HEK293 (cell line): ENCODE data around the gene CMTM4.

Experiments used
- CTCF ChIA-PET: fragments of 350-600 bp; formaldehyde crosslinking; extraction: SDS; loops from one replicate; lab custom pipeline; 2021; ENCODE audit warnings: antibody characterized with exemption; lab: Yijun Ruan, JAX
- POLR2A ChIA-PET: fragments of 300-600 bp; formaldehyde crosslinking; extraction: SDS; loops from one replicate; lab custom pipeline; 2020; ENCODE audit warnings: antibody characterized with exemption, inconsistent platforms; lab: Yijun Ruan, JAX
- H3K27ac ChIP-seq: fragments of 200-500 bp; sonication (Bioruptor generic); 2 replicates; pipeline ENCODE4 v1.5.1; 2014; ENCODE audit warnings: low read depth, low read length, control low read depth, inconsistent platforms; ENCODE audit errors: extremely low read depth
- H3K36me3 ChIP-seq, 2 experiments: fragments of 200-500 bp in 1 of 2; sonication (Bioruptor generic) in 1 of 2; 1 replicate in 1 of 2; 2 replicates in 1 of 2; pipeline ENCODE4 v1.5.1; 2014 to 2017; ENCODE audit warnings: inconsistent platforms in 2 of 2, low read length in 2 of 2; ENCODE audit not compliant: control insufficient read depth in 2 of 2, insufficient read depth in 1 of 2
- H3K4me1 ChIP-seq: fragments of 200-500 bp; sonication (Bioruptor generic); 2 replicates; pipeline ENCODE4 v1.5.1; 2014; ENCODE audit warnings: mild to moderate bottlenecking, low read length, inconsistent platforms; ENCODE audit not compliant: control insufficient read depth, insufficient read depth
- H3K4me3 ChIP-seq: 2 replicates; pipeline ENCODE4 v1.5.1; 2011; ENCODE audit warnings: low read depth, mild to moderate bottlenecking, control low read depth, low read length, moderate library complexity
- H3K9me3 ChIP-seq: fragments of 200-500 bp; sonication (Bioruptor generic); 2 replicates; pipeline ENCODE4 v1.5.1; 2014; ENCODE audit warnings: low read depth, low read length, inconsistent platforms; ENCODE audit not compliant: control insufficient read depth, insufficient read depth
- GLI4 ChIP-seq: fragments of 450-650 bp; formaldehyde crosslinking; IDR thresholded peaks from 2 replicates; pipeline ENCODE4 v1.5.1; 2016; ENCODE audit warnings: missing biosample characterization, missing genetic modification characterization
- KLF9 ChIP-seq: fragments of 450-650 bp; formaldehyde crosslinking; IDR thresholded peaks from 2 replicates; pipeline ENCODE4 v1.5.1; 2016; ENCODE audit warnings: missing biosample characterization, missing genetic modification characterization, low read depth
- REPIN1 ChIP-seq: fragments of 450-650 bp; formaldehyde crosslinking; IDR thresholded peaks from 2 replicates; pipeline ENCODE4 v1.5.1; 2017; ENCODE audit warnings: missing biosample characterization, missing genetic modification characterization, low read depth
- SALL2 ChIP-seq: fragments of 450-650 bp; formaldehyde crosslinking; IDR thresholded peaks from 2 replicates; pipeline ENCODE4 v1.5.0; 2017; ENCODE audit warnings: missing biosample characterization, mild to moderate bottlenecking, missing genetic modification characterization, borderline replicate concordance
- SP7 ChIP-seq: fragments of 450-650 bp; formaldehyde crosslinking; IDR thresholded peaks from 2 replicates; pipeline ENCODE4 v1.5.1; 2016; ENCODE audit warnings: missing biosample characterization, missing genetic modification characterization
- TCF7L2 ChIP-seq: IDR thresholded peaks from 2 replicates; pipeline ENCODE4 v1.6.1; 2011; ENCODE audit warnings: low read depth, mild to moderate bottlenecking, inconsistent platforms, low read length, moderate library complexity, borderline replicate concordance
- ZBTB7A ChIP-seq: fragments of 450-650 bp; formaldehyde crosslinking; IDR thresholded peaks from 2 replicates; pipeline ENCODE4 v1.5.1; 2016; ENCODE audit warnings: low read depth, missing biosample characterization, missing genetic modification characterization
- ZBTB8A ChIP-seq: fragments of 450-650 bp; formaldehyde crosslinking; IDR thresholded peaks from 2 replicates; pipeline ENCODE4 v1.5.1; 2016; ENCODE audit warnings: missing biosample characterization, missing genetic modification characterization
- ZFP41 ChIP-seq: fragments of 450-650 bp; formaldehyde crosslinking; IDR thresholded peaks from 2 replicates; pipeline ENCODE4 v1.5.1; 2016; ENCODE audit warnings: missing biosample characterization, missing genetic modification characterization, borderline replicate concordance
- ZNF140 ChIP-seq: fragments of 450-650 bp; formaldehyde crosslinking; IDR thresholded peaks from 2 replicates; pipeline ENCODE4 v1.5.1; 2016; ENCODE audit warnings: missing biosample characterization, missing genetic modification characterization
- ZNF2 ChIP-seq: fragments of 450-650 bp; formaldehyde crosslinking; IDR thresholded peaks from 2 replicates; pipeline ENCODE4 v1.5.1; 2016; ENCODE audit warnings: missing biosample characterization, missing genetic modification characterization
- ZNF394 ChIP-seq: fragments of 450-650 bp; formaldehyde crosslinking; IDR thresholded peaks from 2 replicates; pipeline ENCODE4 v1.5.1; 2016; ENCODE audit warnings: missing biosample characterization, missing genetic modification characterization, mild to moderate bottlenecking, moderate library complexity, borderline replicate concordance
- ZNF449 ChIP-seq: fragments of 450-650 bp; formaldehyde crosslinking; IDR thresholded peaks from 2 replicates; pipeline ENCODE4 v1.5.1; 2017; ENCODE audit warnings: missing biosample characterization, mild to moderate bottlenecking, missing genetic modification characterization, moderate library complexity
- ZNF48 ChIP-seq: fragments of 450-650 bp; formaldehyde crosslinking; IDR thresholded peaks from 2 replicates; pipeline ENCODE4 v1.5.1; 2016; ENCODE audit warnings: missing biosample characterization, missing genetic modification characterization
- ZNF518A ChIP-seq: fragments of 450-650 bp; formaldehyde crosslinking; conservative IDR thresholded peaks from 2 replicates; pipeline ENCODE4 v1.5.1; 2016; ENCODE audit warnings: low read depth, missing biosample characterization, missing genetic modification characterization
- ZNF548 ChIP-seq: fragments of 450-650 bp; formaldehyde crosslinking; IDR thresholded peaks from 2 replicates; pipeline ENCODE4 v1.5.1; 2016; ENCODE audit warnings: missing biosample characterization, missing genetic modification characterization
- ZNF610 ChIP-seq: fragments of 450-650 bp; formaldehyde crosslinking; IDR thresholded peaks from 2 replicates; pipeline ENCODE4 v1.5.1; 2016; ENCODE audit warnings: missing biosample characterization, missing genetic modification characterization, borderline replicate concordance
- ZNF624 ChIP-seq: fragments of 450-650 bp; formaldehyde crosslinking; IDR thresholded peaks from 2 replicates; pipeline ENCODE4 v1.5.1; 2017; ENCODE audit warnings: missing biosample characterization, missing genetic modification characterization
- ZNF677 ChIP-seq: fragments of 450-650 bp; IDR thresholded peaks from 2 replicates; pipeline ENCODE4 v1.5.0; 2018; ENCODE audit warnings: missing biosample characterization, mild to moderate bottlenecking, missing genetic modification characterization, moderate library complexity
- ZNF707 ChIP-seq: fragments of 450-650 bp; formaldehyde crosslinking; IDR thresholded peaks from 2 replicates; pipeline ENCODE4 v1.5.1; 2016; ENCODE audit warnings: missing biosample characterization, missing genetic modification characterization
- ZNF768 ChIP-seq: fragments of 450-650 bp; formaldehyde crosslinking; IDR thresholded peaks from 2 replicates; pipeline ENCODE4 v1.5.1; 2018; ENCODE audit warnings: missing biosample characterization, mild to moderate bottlenecking, missing genetic modification characterization
- ZNF785 ChIP-seq: fragments of 450-650 bp; formaldehyde crosslinking; IDR thresholded peaks from 2 replicates; pipeline ENCODE4 v1.5.1; 2016; ENCODE audit warnings: missing biosample characterization, missing genetic modification characterization
- TF ChIP-seq, protein P1 (sequence below): fragments of 450-650 bp; formaldehyde crosslinking; IDR thresholded peaks from 2 replicates; pipeline ENCODE4 v1.5.1; 2016; ENCODE audit warnings: missing biosample characterization, missing genetic modification characterization
- TF ChIP-seq, protein P2 (sequence below): fragments of 450-650 bp; formaldehyde crosslinking; IDR thresholded peaks from 2 replicates; pipeline ENCODE4 v1.5.1; 2016; ENCODE audit warnings: missing biosample characterization, missing genetic modification characterization, low read depth
- TF ChIP-seq, protein P3 (sequence below): fragments of 450-650 bp; formaldehyde crosslinking; IDR thresholded peaks from 2 replicates; pipeline ENCODE4 v1.5.1; 2016; ENCODE audit warnings: missing biosample characterization, missing genetic modification characterization
- TF ChIP-seq, protein P4 (sequence below): fragments of 450-650 bp; formaldehyde crosslinking; IDR thresholded peaks from 2 replicates; pipeline ENCODE4 v1.5.1; 2017; ENCODE audit warnings: missing biosample characterization, missing genetic modification characterization

The CMTM4 gene

GRCh38 chr16:66601471-66601870, 95.1 kb downstream of the CMTM4 start (continued):
- TF ChIP-seq, protein P1, sequence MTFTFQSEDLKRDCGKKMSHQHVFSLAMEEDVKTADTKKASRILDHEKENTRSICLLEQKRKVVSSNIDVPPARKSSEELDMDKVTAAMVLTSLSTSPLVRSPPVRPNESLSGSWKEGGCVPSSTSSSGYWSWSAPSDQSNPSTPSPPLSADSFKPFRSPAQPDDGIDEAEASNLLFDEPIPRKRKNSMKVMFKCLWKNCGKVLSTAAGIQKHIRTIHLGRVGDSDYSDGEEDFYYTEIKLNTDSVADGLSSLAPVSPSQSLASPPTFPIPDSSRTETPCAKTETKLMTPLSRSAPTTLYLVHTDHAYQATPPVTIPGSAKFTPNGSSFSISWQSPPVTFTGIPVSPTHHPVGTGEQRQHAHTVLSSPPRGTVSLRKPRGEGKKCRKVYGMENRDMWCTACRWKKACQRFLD (tag by site-specific recombination): no peak
- no peak for TF ChIP-seq ZNF2
- TF ChIP-seq SALL2 (tag by site-specific recombination): no peak
- no peak for TF ChIP-seq REPIN1 (tag by site-specific recombination)
- no peak for TF ChIP-seq ZNF610 (tag by site-specific recombination)
- TF ChIP-seq, protein P2, sequence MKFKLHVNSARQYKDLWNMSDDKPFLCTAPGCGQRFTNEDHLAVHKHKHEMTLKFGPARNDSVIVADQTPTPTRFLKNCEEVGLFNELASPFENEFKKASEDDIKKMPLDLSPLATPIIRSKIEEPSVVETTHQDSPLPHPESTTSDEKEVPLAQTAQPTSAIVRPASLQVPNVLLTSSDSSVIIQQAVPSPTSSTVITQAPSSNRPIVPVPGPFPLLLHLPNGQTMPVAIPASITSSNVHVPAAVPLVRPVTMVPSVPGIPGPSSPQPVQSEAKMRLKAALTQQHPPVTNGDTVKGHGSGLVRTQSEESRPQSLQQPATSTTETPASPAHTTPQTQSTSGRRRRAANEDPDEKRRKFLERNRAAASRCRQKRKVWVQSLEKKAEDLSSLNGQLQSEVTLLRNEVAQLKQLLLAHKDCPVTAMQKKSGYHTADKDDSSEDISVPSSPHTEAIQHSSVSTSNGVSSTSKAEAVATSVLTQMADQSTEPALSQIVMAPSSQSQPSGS (tag by site-specific recombination): no peak
- TF ChIP-seq GLI4 (tag by site-specific recombination): no peak
- TF ChIP-seq, all 188 proteins: peak for 0

GRCh38 chr16:66600477-66600876, 96.1 kb downstream of the CMTM4 start:
- Histone ChIP-seq H3K4me1 (no peaks in the 10 kb centered on the region), H3K27ac (no peak overlapping the region), H3K36me3 (no peaks in the 10 kb centered on the region), H3K9me3 (no peaks in the 10 kb centered on the region), H3K4me3 (no peak overlapping the region)
- TF ChIP-seq, protein P3, sequence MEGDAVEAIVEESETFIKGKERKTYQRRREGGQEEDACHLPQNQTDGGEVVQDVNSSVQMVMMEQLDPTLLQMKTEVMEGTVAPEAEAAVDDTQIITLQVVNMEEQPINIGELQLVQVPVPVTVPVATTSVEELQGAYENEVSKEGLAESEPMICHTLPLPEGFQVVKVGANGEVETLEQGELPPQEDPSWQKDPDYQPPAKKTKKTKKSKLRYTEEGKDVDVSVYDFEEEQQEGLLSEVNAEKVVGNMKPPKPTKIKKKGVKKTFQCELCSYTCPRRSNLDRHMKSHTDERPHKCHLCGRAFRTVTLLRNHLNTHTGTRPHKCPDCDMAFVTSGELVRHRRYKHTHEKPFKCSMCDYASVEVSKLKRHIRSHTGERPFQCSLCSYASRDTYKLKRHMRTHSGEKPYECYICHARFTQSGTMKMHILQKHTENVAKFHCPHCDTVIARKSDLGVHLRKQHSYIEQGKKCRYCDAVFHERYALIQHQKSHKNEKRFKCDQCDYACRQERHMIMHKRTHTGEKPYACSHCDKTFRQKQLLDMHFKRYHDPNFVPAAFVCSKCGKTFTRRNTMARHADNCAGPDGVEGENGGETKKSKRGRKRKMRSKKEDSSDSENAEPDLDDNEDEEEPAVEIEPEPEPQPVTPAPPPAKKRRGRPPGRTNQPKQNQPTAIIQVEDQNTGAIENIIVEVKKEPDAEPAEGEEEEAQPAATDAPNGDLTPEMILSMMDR (tag by site-specific recombination): no peak
- TF ChIP-seq TCF7L2 (no peak), ZNF48 (tag by site-specific recombination) (no peak), SP7 (no peak), ZNF624 (tag by site-specific recombination) (no peak), ZNF785 (tag by site-specific recombination) (no peak), SALL2 (tag by site-specific recombination) (no peak), ZBTB7A (no peak), ZNF707 (tag by site-specific recombination) (no peak), ZNF394 (no peak), ZNF518A (tag by site-specific recombination) (no peak), KLF9 (tag by site-specific recombination) (no peak), ZNF768 (tag by site-specific recombination) (no peak), ZNF449 (no peak), ZBTB8A (tag by site-specific recombination) (no peak), ZNF548 (tag by site-specific recombination) (no peak), ZFP41 (tag by site-specific recombination) (no peak), ZNF677 (tag by site-specific recombination) (no peak), ZNF140 (tag by site-specific recombination) (no peak)
- TF ChIP-seq, protein P4, sequence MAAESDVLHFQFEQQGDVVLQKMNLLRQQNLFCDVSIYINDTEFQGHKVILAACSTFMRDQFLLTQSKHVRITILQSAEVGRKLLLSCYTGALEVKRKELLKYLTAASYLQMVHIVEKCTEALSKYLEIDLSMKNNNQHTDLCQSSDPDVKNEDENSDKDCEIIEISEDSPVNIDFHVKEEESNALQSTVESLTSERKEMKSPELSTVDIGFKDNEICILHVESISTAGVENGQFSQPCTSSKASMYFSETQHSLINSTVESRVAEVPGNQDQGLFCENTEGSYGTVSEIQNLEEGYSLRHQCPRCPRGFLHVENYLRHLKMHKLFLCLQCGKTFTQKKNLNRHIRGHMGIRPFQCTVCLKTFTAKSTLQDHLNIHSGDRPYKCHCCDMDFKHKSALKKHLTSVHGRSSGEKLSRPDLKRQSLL: no peak
- POLR2A ChIA-PET: no interaction called here
- CTCF ChIA-PET: no interaction called here
